ENCODE data around the gene SYTL3.

GRCh38 chr6:158603261-158604047 lies 46.4 kb upstream of the SYTL3 start:
- TF ChIP-seq CTCF (IDR thresholded peaks at IDR 0.05) = no peak
- TF ChIP-seq POLR2A (IDR thresholded peaks at IDR 0.05) = no peak
- no peak for TF ChIP-seq POLR2AphosphoS5 (IDR thresholded peaks at IDR 0.05)

Measured in prostate gland (tissue), 2 donors.